PC-9 (cell line): Measurements from ENCODE around the gene EYA3.

Experiments used
- CTCF ChIP-seq: fragments of 200-600 bp; sonication (generic); conservative IDR thresholded peaks from 2 replicates; pipeline ENCODE4 v1.6.1; 2017; ENCODE audit warnings: mixed run types, antibody characterized with exemption, mild to moderate bottlenecking, moderate library complexity
- EZH2 ChIP-seq: fragments of 200-600 bp; sonication (generic); IDR thresholded peaks from 2 replicates; pipeline ENCODE4 v1.8.0; 2017; ENCODE audit warnings: antibody characterized with exemption, low read depth

GRCh38 chr1:28123461-28123961, 35.1 kb upstream of the EYA3 start:
- no peak for TF ChIP-seq CTCF
- no peak for TF ChIP-seq EZH2
